IPS DF 6.9 (cell line): ENCODE results near the gene IQCN.

Source experiments
- DNase-seq: peaks from one replicate; pipeline ENCODE4 v3.0.0-alpha.2; 2013; ENCODE audit warnings: low read depth, low spot score
- H3K27ac ChIP-seq: one replicate; pipeline ENCODE4 v1.5.1; 2013; ENCODE audit warnings: low read length, control low read depth
- H3K27me3 ChIP-seq: 2 replicates; pipeline ENCODE4 v1.6.1; 2013; ENCODE audit warnings: mild to moderate bottlenecking, low read length; ENCODE audit not compliant: control insufficient read depth, insufficient read depth
- H3K36me3 ChIP-seq: 2 replicates; pipeline ENCODE4 v1.6.1; 2013; ENCODE audit warnings: low read length; ENCODE audit not compliant: control insufficient read depth, insufficient read depth
- H3K4me1 ChIP-seq: 2 replicates; pipeline ENCODE4 v1.6.1; 2013; ENCODE audit warnings: low read length; ENCODE audit not compliant: control insufficient read depth, insufficient read depth
- H3K4me3 ChIP-seq: 2 replicates; pipeline ENCODE4 v1.5.1; 2013; ENCODE audit warnings: mild to moderate bottlenecking, low read length
- H3K9me3 ChIP-seq: 2 replicates; pipeline ENCODE4 v1.6.1; 2013; ENCODE audit warnings: low read length, inconsistent platforms; ENCODE audit not compliant: control insufficient read depth, insufficient read depth
- WGBS: extraction: QIAGEN DNeasy Blood & Tissue Kit; methylation state at CpG from one replicate; pipeline ENCODE4 v1.1.7; 2013; ENCODE audit warnings: mixed read lengths, missing lambda C conversion rate; ENCODE audit not compliant: insufficient read length, insufficient coverage; 5-methylcytosine and 5-hydroxymethylcytosine counted together

Gene IQCN

GRCh38 chr19:18264137-18264854 is 10.0 kb downstream of the IQCN start:
- Histone ChIP-seq H3K4me3 (no peak overlapping the region), H3K9me3 (no peaks in the 10 kb centered on the region)
- no CpG with 5 or more reads among the region's 23 CpGs for WGBS

GRCh38 chr19:18263324-18264136 is 10.7 kb downstream of the IQCN start:
- no peaks in the 10 kb centered on the region for H3K27me3 ChIP-seq
- no peaks in the 10 kb centered on the region; the same call in 1 of the 2 replicates for H3K4me1 ChIP-seq
- no CpG with 5 or more reads among the region's 16 CpGs for WGBS
- H3K9me3 ChIP-seq, result no peaks in the 10 kb centered on the region
- no peak for DNase-seq
- no peak overlapping the region for H3K4me3 ChIP-seq
- no peak overlapping the region for H3K27ac ChIP-seq
- no peaks in the 10 kb centered on the region; the same call in 1 of the 2 replicates for H3K36me3 ChIP-seq

More at GRCh38 chr19:18264137-18264854, 10.0 kb downstream of the IQCN start:
- H3K27me3 ChIP-seq, result no peaks in the 10 kb centered on the region
- no peak for DNase-seq
- H3K27ac ChIP-seq, result no peak overlapping the region
- H3K4me1 ChIP-seq, result no peaks in the 10 kb centered on the region; the same call in 1 of the 2 replicates
- no peaks in the 10 kb centered on the region; the same call in 1 of the 2 replicates for H3K36me3 ChIP-seq

DNA sequence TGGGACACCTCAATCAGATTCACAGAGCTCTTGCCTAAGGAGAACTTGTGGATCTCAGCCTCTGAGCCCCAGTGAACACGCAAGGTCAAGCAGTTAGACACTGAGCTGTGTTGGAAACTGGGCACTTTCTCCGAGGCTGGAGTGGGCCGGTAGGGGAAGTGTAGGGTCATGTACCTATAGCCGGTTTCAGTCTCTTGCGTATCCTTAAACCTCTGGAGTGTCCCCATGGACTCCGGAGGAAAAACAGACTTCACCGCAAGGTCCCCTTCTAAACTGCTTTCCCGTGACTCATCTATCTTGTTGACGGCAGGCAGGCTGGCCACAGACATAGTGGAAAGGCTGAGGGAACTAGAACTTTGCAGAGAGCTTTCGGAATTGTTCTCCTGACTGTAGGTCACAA is 11.3 kb downstream of the IQCN start:
- no peak for DNase-seq
- no CpG with 5 or more reads among the region's 10 CpGs for WGBS

GRCh38 chr19:18262144-18262543 is 12.1 kb downstream of the IQCN start:
- no peaks in the 10 kb centered on the region for H3K27me3 ChIP-seq
- no peaks in the 10 kb centered on the region for H3K9me3 ChIP-seq
- H3K4me1 ChIP-seq, result no peaks in the 10 kb centered on the region; the same call in 1 of the 2 replicates
- DNase-seq, result no peak
- H3K4me3 ChIP-seq, result no peak overlapping the region
- H3K27ac ChIP-seq, result no peak overlapping the region
- H3K36me3 ChIP-seq, result no peaks in the 10 kb centered on the region; the same call in 1 of the 2 replicates

More for the DNA sequence above, 11.3 kb downstream of the IQCN start:
- Histone ChIP-seq H3K27me3 (no peaks in the 10 kb centered on the region), H3K27ac (no peak overlapping the region), H3K36me3 (no peaks in the 10 kb centered on the region; the same call in 1 of the 2 replicates), H3K4me1 (no peaks in the 10 kb centered on the region; the same call in 1 of the 2 replicates), H3K4me3 (no peak overlapping the region), H3K9me3 (no peaks in the 10 kb centered on the region)

- Histone ChIP-seq H3K27me3 (no peaks in the 10 kb centered on the region), H3K4me3 (no peak overlapping the region), H3K9me3 (no peaks in the 10 kb centered on the region), H3K27ac (no peak overlapping the region), H3K36me3 (no peaks in the 10 kb centered on the region; the same call in 1 of the 2 replicates), H3K4me1 (no peaks in the 10 kb centered on the region; the same call in 1 of the 2 replicates)
- WGBS, result no CpG with 5 or more reads among the region's 2 CpGs
- no peak for DNase-seq
Observed at GRCh38 chr19:18261474-18261873, 12.8 kb downstream of the IQCN start.

- Histone ChIP-seq H3K27ac (no peak overlapping the region), H3K36me3 (no peaks in the 10 kb centered on the region; the same call in 1 of the 2 replicates), H3K27me3 (no peaks in the 10 kb centered on the region), H3K9me3 (no peaks in the 10 kb centered on the region), H3K4me1 (peaks cover 3% of the 10 kb centered on the region), H3K4me3 (no peak overlapping the region)
- no CpG with 5 or more reads among the region's 4 CpGs for WGBS
- no peak for DNase-seq
Observed at GRCh38 chr19:18259893-18260292, 14.4 kb downstream of the IQCN start.

DNA sequence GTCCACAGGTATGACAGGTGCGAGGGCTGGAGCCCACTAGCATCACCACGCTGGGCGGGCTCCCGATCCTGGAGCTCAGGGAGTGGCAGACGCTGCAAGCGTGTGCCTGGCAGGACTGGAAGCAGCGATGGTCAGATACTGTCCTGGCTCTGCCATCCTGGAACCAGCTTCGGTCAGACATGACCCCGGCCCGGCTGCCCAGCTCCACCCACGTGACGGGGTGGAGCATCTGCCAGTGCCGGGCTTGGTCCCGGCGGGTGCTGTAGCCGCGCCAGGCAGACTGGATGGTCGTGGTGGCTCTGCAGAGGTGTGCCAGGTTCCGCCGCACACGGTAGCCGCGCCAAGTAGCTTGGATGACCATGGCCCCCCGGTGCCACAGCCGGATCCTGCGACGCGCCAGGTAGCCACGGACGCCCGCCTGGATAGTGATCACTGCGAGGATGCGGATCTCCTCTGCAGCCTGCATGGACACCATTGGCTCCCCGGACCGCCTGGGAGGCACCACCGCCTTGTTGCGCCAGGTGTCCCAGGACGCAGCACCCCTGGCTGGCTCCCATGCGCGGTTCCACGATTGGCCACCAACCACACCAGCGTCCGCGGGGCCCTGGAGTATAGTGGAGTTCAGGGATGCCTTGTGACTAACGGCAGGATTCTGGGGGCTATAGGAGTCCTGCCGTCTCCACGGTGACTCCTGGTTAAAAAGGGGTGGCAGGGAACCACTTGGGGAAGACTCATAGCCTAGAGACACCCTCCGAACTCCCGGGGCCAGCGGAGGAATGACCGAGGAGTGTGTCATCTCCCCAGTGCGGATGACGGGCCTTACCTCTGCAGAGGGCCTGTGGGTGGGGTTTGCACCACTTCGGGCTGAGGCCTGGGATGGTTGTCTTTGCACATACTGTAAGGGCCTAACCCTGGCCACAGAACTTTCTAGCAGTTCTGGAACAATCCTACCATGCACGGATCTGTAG is 16.5 kb downstream of the IQCN start:
- H3K4me1 ChIP-seq, result peaks cover 6% of the 10 kb centered on the region
- no peak for DNase-seq
- no peak overlapping the region for H3K4me3 ChIP-seq
- WGBS, result no CpG with 5 or more reads among the region's 55 CpGs
- no peaks in the 10 kb centered on the region for H3K27me3 ChIP-seq
- H3K9me3 ChIP-seq, result no peaks in the 10 kb centered on the region
- H3K27ac ChIP-seq, result no peak overlapping the region
- no peaks in the 10 kb centered on the region; the same call in 1 of the 2 replicates for H3K36me3 ChIP-seq

DNA sequence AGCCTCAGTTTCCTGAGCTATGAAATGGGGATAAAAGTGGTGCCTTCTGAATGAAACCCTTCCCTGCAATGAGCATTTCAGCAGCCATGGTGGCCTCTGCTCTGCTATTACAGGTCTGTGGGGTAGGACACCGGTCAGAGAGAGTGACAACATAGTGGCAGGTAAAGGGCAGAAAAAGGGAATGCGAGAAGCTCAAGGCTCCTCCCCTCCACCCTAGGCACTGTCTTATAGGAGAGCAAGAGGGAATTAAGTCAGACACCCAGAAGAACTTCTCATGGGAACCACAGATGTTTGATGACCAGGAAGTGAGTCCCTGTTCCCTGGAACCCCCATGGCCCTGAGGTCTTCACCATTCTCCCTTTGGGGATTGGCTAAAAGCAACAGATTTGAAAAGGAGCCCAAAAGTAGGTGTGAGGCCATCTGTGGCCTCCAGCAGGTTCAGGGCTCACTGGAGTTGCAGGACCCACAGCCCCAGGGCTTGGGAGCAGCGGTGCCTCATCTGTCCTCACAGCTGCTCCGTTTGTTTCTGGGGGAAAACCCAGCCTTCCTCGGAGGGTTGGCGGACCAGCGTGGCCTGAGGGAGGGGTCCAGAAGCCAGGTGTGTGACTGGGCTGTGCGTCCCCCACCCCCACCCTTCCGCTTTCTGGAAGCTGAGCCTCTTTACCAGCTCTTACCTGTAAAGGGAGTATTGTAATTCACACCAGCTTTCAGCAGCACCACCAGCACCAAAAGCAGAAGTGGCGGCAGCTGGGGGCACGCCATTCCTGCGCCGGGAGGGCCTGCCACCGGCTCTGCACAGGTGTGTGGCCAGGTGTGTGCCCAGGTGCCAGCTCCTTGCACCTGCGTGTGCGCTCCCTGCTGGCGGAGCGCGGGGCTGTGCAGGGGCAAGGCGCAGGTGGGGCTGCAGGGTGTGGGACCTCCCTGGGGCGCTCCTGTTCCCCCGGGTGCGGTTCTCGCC is 19.4 kb downstream of the IQCN start:
- WGBS, result no CpG with 5 or more reads among the region's 24 CpGs
- no peaks in the 10 kb centered on the region for H3K9me3 ChIP-seq
- no peaks in the 10 kb centered on the region; the same call in 1 of the 2 replicates for H3K36me3 ChIP-seq
- no peak overlapping the region for H3K4me3 ChIP-seq
- H3K27me3 ChIP-seq, result no peaks in the 10 kb centered on the region
- H3K27ac ChIP-seq, result no peak overlapping the region
- H3K4me1 ChIP-seq, result peaks cover 6% of the 10 kb centered on the region
- no peak for DNase-seq

GRCh38 chr19:18253716-18254115 is 20.5 kb downstream of the IQCN start:
- DNase-seq, result no peak
- WGBS, result no CpG with 5 or more reads among the region's 5 CpGs
- no peak overlapping the region for H3K27ac ChIP-seq
- no peak overlapping the region for H3K4me3 ChIP-seq
- H3K9me3 ChIP-seq, result no peaks in the 10 kb centered on the region
- no peaks in the 10 kb centered on the region for H3K27me3 ChIP-seq
- H3K4me1 ChIP-seq, result peaks cover 6% of the 10 kb centered on the region
- H3K36me3 ChIP-seq, result no peaks in the 10 kb centered on the region; the same call in 1 of the 2 replicates
